NOMO-1 treated with DMSO at 0.1 percent for 48 hours (cell line): ENCODE results near the gene FAM170B.
A peak's percentile ranks its signal among the peaks of the same experiment; 100 is the strongest.

Source experiments
- DNase-seq: peaks from one replicate; lab custom pipeline; 2025; ENCODE audit not compliant: unreplicated experiment; lab: John Stamatoyannopoulos, UW

Gene FAM170B

GRCh38 chr10:49128854-49129253 is 5.0 kb downstream of the FAM170B start:
- no peak for DNase-seq

GRCh38 chr10:49123981-49124950 is 9.6 kb downstream of the FAM170B start:
- DNase-seq, result no peak

GRCh38 chr10:49120911-49121310 is 12.9 kb downstream of the FAM170B start:
- no peak for DNase-seq

GRCh38 chr10:49119746-49120145 is 14.1 kb downstream of the FAM170B start:
- no peak for DNase-seq

- DNase-seq, result no peak
These were observed 15.3 kb downstream of the FAM170B start for GRCh38 chr10:49118430-49119074.

- DNase-seq, result peak; percentile 26
These were observed 16.3 kb downstream of the FAM170B start for GRCh38 chr10:49117376-49118070.

GRCh38 chr10:49116509-49117375 is 17.1 kb downstream of the FAM170B start:
- DNase-seq, result no peak

- no peak for DNase-seq
These were observed 17.9 kb downstream of the FAM170B start for GRCh38 chr10:49115796-49116508.

GRCh38 chr10:49115015-49115795 is 18.6 kb downstream of the FAM170B start, which contains the start of gene VSTM4:
Gene VSTM4 (minus strand): TSS chr10:49115522. CDS start chr10:49115485, 37 bp downstream.
- no peak for DNase-seq

- no peak for DNase-seq
These were observed 19.2 kb downstream of the FAM170B start for GRCh38 chr10:49114718-49115014.

- no peak for DNase-seq
These were observed 20.1 kb downstream of the FAM170B start for GRCh38 chr10:49113741-49114141.

GRCh38 chr10:49112851-49113250 is 21.0 kb downstream of the FAM170B start:
- no peak for DNase-seq

GRCh38 chr10:49112098-49112497 is 21.7 kb downstream of the FAM170B start:
- DNase-seq, result no peak

GRCh38 chr10:49111320-49111698 is 22.5 kb downstream of the FAM170B start:
- no peak for DNase-seq

GRCh38 chr10:49110684-49111319 is 23.0 kb downstream of the FAM170B start:
- DNase-seq, result no peak

GRCh38 chr10:49109669-49110340 is 24.0 kb downstream of the FAM170B start:
- no peak for DNase-seq

GRCh38 chr10:49108656-49109055 is 25.2 kb downstream of the FAM170B start:
- DNase-seq, result no peak

- DNase-seq, result no peak
These were observed 25.9 kb downstream of the FAM170B start for GRCh38 chr10:49107887-49108267.
